Activated CD8-positive, alpha-beta T cell treated with anti-CD3 and anti-CD28 coated beads for 36 hours (primary cell): ENCODE results near the gene ZNF286A. TPM values are rescaled to one million over a fixed set of nuclear protein-coding genes. Genes with fewer than 3 reads are reported as not detected.
"Not testable (repeated sequence)": the region's sequence is repeated elsewhere in the genome, so short reads cannot be mapped to it uniquely, and the experiment has no call there.

Experiments
- ATAC-seq: fragments of 200-7000 bp; cut with Tn5 transposase; one replicate; pipeline ENCODE4 v1.10.0; 2021; ENCODE audit warnings: mild to moderate bottlenecking, moderate library complexity
- CTCF ChIA-PET: fragments of 350-600 bp; sonication (Branson Sonifier 250); formaldehyde crosslinking; loops from one replicate; lab custom pipeline; 2021; ENCODE audit warnings: antibody characterized with exemption; lab: Charles Lee
- POLR2A ChIA-PET: fragments of 350-600 bp; sonication (Branson Sonifier 250); formaldehyde crosslinking; loops from one replicate; lab custom pipeline; 2021; ENCODE audit warnings: antibody characterized with exemption; lab: Charles Lee
- DNase-seq: peaks from one replicate; pipeline ENCODE4 v3.0.0-alpha.2; 2020
- H3K27ac Mint-ChIP-seq: one replicate; pipeline ENCODE4 v1.8.0; 2021; ENCODE audit warnings: mild to moderate bottlenecking, mixed read lengths
- H3K27me3 Mint-ChIP-seq: one replicate; pipeline ENCODE4 v1.8.0; 2021; ENCODE audit warnings: mixed read lengths
- H3K36me3 Mint-ChIP-seq: one replicate; pipeline ENCODE4 v1.8.0; 2021; ENCODE audit warnings: low read depth, mixed read lengths
- H3K4me1 Mint-ChIP-seq: one replicate; pipeline ENCODE4 v1.8.0; 2021; ENCODE audit warnings: low read depth, mixed read lengths
- H3K4me3 Mint-ChIP-seq: one replicate; pipeline ENCODE4 v1.8.0; 2021; ENCODE audit warnings: mild to moderate bottlenecking, moderate library complexity, mixed read lengths
- H3K9me3 Mint-ChIP-seq: one replicate; pipeline ENCODE4 v1.8.0; 2021; ENCODE audit warnings: mixed read lengths
- intact Hi-C: fragments of 100-400 bp; cut with micrococcal nuclease; formaldehyde crosslinking; loops from one replicate; pipeline ENCODE4 v1.10.0; 2022
- total RNA-seq, 2 experiments: library from RNA; stranded (reverse); gene quantifications; one replicate each; pipeline ENCODE4 v1.2.3, GENCODE V29; 2021
- TF ChIP-seq, protein P1 (sequence below): fragments of 200-600 bp; IDR thresholded peaks from one replicate; pipeline ENCODE4 v1.8.0; 2022; ENCODE audit warnings: antibody characterized with exemption, mild to moderate bottlenecking

The ZNF286A gene
- total RNA-seq, 2 experiments from 2014 or later, result 39.8 to 44.7 TPM

- TF ChIP-seq, protein P1, sequence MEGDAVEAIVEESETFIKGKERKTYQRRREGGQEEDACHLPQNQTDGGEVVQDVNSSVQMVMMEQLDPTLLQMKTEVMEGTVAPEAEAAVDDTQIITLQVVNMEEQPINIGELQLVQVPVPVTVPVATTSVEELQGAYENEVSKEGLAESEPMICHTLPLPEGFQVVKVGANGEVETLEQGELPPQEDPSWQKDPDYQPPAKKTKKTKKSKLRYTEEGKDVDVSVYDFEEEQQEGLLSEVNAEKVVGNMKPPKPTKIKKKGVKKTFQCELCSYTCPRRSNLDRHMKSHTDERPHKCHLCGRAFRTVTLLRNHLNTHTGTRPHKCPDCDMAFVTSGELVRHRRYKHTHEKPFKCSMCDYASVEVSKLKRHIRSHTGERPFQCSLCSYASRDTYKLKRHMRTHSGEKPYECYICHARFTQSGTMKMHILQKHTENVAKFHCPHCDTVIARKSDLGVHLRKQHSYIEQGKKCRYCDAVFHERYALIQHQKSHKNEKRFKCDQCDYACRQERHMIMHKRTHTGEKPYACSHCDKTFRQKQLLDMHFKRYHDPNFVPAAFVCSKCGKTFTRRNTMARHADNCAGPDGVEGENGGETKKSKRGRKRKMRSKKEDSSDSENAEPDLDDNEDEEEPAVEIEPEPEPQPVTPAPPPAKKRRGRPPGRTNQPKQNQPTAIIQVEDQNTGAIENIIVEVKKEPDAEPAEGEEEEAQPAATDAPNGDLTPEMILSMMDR, result no peak
These were observed 43.4 kb downstream of the ZNF286A start for GRCh38 chr17:15742921-15743320.

GRCh38 chr17:15744074-15744676, 44.6 kb downstream of the ZNF286A start:
- DNase-seq (no peak), ATAC-seq (no peak)
- ChIA-PET CTCF (no interaction called here), POLR2A (no interaction called here)
- no peaks in the 10 kb centered on the region for H3K9me3 Mint-ChIP-seq
- H3K27ac Mint-ChIP-seq, result no peak overlapping the region
- intact Hi-C loops, result no loop called here
- H3K4me3 Mint-ChIP-seq, result no peak overlapping the region
- no peaks in the 10 kb centered on the region for H3K4me1 Mint-ChIP-seq
- H3K27me3 Mint-ChIP-seq, result peaks cover 6% of the 10 kb centered on the region
- no peaks in the 10 kb centered on the region for H3K36me3 Mint-ChIP-seq
- TF ChIP-seq, protein P1, result no peak

More at GRCh38 chr17:15742921-15743320, 43.4 kb downstream of the ZNF286A start:
- ChIA-PET POLR2A (no interaction called here), CTCF (no interaction called here)
- ATAC-seq (no peak), DNase-seq (no peak)
- Mint-ChIP-seq H3K27ac (no peak overlapping the region), H3K27me3 (peaks cover 6% of the 10 kb centered on the region), H3K9me3 (no peaks in the 10 kb centered on the region), H3K4me3 (no peak overlapping the region), H3K36me3 (no peaks in the 10 kb centered on the region), H3K4me1 (no peaks in the 10 kb centered on the region)
- intact Hi-C loops, result no loop called here

- ATAC-seq, result no peak
These were observed 45.3 kb downstream of the ZNF286A start for GRCh38 chr17:15744885-15745284.

DNA sequence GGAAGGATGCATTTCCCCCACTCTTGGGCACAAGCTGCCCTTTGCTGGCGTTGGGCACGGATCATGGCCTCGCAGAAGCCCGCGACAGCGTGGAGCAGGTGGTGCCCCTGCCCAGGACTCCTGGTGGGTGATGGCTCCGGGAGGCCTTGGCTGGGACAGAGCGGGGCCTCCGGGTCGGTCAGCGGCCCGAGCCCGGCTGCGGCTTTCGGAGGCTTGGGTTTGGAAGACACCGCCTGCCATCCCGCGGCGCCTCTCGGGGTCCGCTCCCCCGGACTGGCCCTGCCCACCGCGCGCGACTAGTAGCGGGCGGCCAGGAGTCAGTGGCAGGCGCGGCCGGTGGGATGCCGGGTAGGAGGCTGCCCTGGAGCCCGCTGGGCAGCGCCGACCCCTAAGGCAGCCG, 49.9 kb downstream of the ZNF286A start:
- H3K27ac Mint-ChIP-seq, H3K36me3 Mint-ChIP-seq, ATAC-seq, intact Hi-C loops, POLR2A ChIA-PET, H3K9me3 Mint-ChIP-seq, DNase-seq, CTCF ChIA-PET, H3K27me3 Mint-ChIP-seq, H3K4me1 Mint-ChIP-seq, H3K4me3 Mint-ChIP-seq: not testable (repeated sequence)

More at GRCh38 chr17:15744885-15745284, 45.3 kb downstream of the ZNF286A start:
- H3K36me3 Mint-ChIP-seq, result no peaks in the 10 kb centered on the region
- H3K27ac Mint-ChIP-seq, result no peak overlapping the region
- CTCF ChIA-PET, result no interaction called here
- H3K9me3 Mint-ChIP-seq, result no peaks in the 10 kb centered on the region
- peaks cover 3% of the 10 kb centered on the region for H3K27me3 Mint-ChIP-seq
- TF ChIP-seq, protein P1, result no peak
- intact Hi-C loops, result no loop called here
- no peaks in the 10 kb centered on the region for H3K4me1 Mint-ChIP-seq
- H3K4me3 Mint-ChIP-seq, result no peak overlapping the region
- DNase-seq, result no peak
- POLR2A ChIA-PET, result no interaction called here

GRCh38 chr17:15768865-15769533, 69.4 kb downstream of the ZNF286A start:
- H3K4me3 Mint-ChIP-seq, H3K9me3 Mint-ChIP-seq, H3K4me1 Mint-ChIP-seq, CTCF ChIA-PET, H3K27me3 Mint-ChIP-seq, H3K36me3 Mint-ChIP-seq, H3K27ac Mint-ChIP-seq, intact Hi-C loops, DNase-seq, POLR2A ChIA-PET, ATAC-seq: not testable (repeated sequence)

Other genes starting within 250 kb of the ZNF286A start
- 1 to 10 TPM; 3.6 to 3.7 TPM for gene CDRT4, start 232.1 kb upstream of the ZNF286A start, total RNA-seq
- 1 to 10 TPM; 8.1 to 8.2 TPM for gene TVP23C, start 136.3 kb upstream of the ZNF286A start, total RNA-seq
- gene FBXW10B, start 80.0 kb upstream of the ZNF286A start, total RNA-seq, result under 1 TPM; 0.36 to 0.51 TPM
- 10 to 100 TPM; 13.9 to 17.8 TPM for gene TRIM16, start 15.4 kb upstream of the ZNF286A start, total RNA-seq
- under 1 TPM; 0.68 to 0.76 TPM for gene TBC1D26, start 32.5 kb downstream of the ZNF286A start, total RNA-seq
- 1 to 10 TPM; 4.2 to 5.4 TPM for gene ADORA2B, start 245.4 kb downstream of the ZNF286A start, total RNA-seq